Metanephros (tissue), 1 donor: ENCODE data around the gene PGRMC1. TPM values are rescaled to one million over a fixed set of nuclear protein-coding genes. Genes with fewer than 3 reads are reported as not detected.

ENCODE experiments used
- total RNA-seq: library from RNA; depleted of rRNA; stranded (reverse); fragments of >200 nt; gene quantifications from one replicate; pipeline ENCODE4 v1.2.3, GENCODE V29; 2014

PGRMC1 gene
- 208 TPM for total RNA-seq

DNA sequence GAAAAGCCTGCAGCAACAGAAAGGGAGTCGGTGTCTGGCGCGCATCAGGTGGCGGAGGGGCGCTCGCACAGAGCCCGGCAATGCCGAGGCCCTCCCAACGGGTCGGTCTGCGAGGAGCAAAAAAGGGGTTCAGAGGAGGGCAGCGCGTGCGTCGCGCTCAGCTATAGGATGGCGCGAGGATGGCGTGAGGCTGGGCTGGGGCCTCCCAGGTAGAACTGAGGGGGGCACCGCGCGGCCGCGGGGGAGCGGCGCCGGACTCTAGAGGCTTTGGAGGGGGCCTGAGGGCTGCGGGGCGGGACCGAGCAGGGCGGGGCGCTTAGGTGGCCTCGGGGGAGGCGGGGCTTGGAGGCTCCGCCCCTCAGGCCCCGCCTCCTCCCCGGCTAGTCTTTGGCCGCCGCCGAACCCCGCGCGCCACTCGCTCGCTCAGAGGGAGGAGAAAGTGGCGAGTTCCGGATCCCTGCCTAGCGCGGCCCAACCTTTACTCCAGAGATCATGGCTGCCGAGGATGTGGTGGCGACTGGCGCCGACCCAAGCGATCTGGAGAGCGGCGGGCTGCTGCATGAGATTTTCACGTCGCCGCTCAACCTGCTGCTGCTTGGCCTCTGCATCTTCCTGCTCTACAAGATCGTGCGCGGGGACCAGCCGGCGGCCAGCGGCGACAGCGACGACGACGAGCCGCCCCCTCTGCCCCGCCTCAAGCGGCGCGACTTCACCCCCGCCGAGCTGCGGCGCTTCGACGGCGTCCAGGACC lies at the start of gene PGRMC1:
Gene PGRMC1, plus strand, starts transcription at position 414 of the 751 bp plus-strand sequence. Its CDS starts 79 bp downstream, at position 493.

Other genes starting within 250 kb of the PGRMC1 start
- gene CT47C1, start 163.3 kb upstream of the PGRMC1 start, total RNA-seq: not detected
- 4.1 TPM for gene KIAA1210, start 108.5 kb upstream of the PGRMC1 start, total RNA-seq
- 5.4 TPM for gene SLC25A43, start 163.1 kb downstream of the PGRMC1 start, total RNA-seq
- gene SLC25A5, start 232.2 kb downstream of the PGRMC1 start, total RNA-seq: 227 TPM